Stomach (tissue), 9 donors: Measurements from ENCODE around the gene PRSS22. TPM values are rescaled to one million over a fixed set of nuclear protein-coding genes. Genes with fewer than 3 reads are reported as not detected.

ENCODE experiments used
- DNase-seq, 2 donors: peaks; one replicate each; pipeline versions ENCODE4 v3.0.0 to v3.0.0-alpha.2; 2013 to 2019
- H3K27ac ChIP-seq, 5 donors: fragments of 200-600 bp in 4 of 5; sonication (generic) in 4 of 5; one replicate each; pipeline ENCODE4 v1.5.1; 2013 to 2019; ENCODE audit warnings: mild to moderate bottlenecking in 1 of 5, moderate library complexity in 1 of 5
- H3K27me3 ChIP-seq, 3 donors: fragments of 200-600 bp; sonication (generic); one replicate each; pipeline ENCODE4 v1.5.1; 2017 to 2019; ENCODE audit warnings: mixed run types in 1 of 3
- H3K36me3 ChIP-seq, 4 donors: fragments of 200-600 bp; sonication (generic); 1 replicate in 3 of 4; 2 replicates in 1 of 4; pipeline ENCODE4 v1.5.1; 2016 to 2019
- H3K4me1 ChIP-seq, 4 donors: fragments of 200-600 bp; sonication (generic); one replicate each; pipeline ENCODE4 v1.5.1; 2016 to 2019
- H3K4me3 ChIP-seq, 4 donors: fragments of 200-600 bp; sonication (generic) in 3 of 4; one replicate each; pipeline ENCODE4 v1.5.1; 2016 to 2019; ENCODE audit warnings: mild to moderate bottlenecking in 1 of 4
- H3K9me3 ChIP-seq, 4 donors: fragments of 200-600 bp; sonication (generic); one replicate each; pipeline ENCODE4 v1.5.1; 2016 to 2019
- CTCF ChIP-seq, 7 experiments: fragments of 450-650 bp in 4 of 7; fragments of 200-600 bp in 3 of 7; sonication (generic) in 3 of 7; IDR thresholded peaks; one replicate each; pipeline ENCODE4 v1.5.1; 2016 to 2019; ENCODE audit warnings: antibody characterized with exemption in 7 of 7, control low read depth in 2 of 7, mild to moderate bottlenecking in 1 of 7
- EP300 ChIP-seq: sonication (generic); formaldehyde crosslinking; IDR thresholded peaks from one replicate; pipeline ENCODE4 v1.6.1; 2017; ENCODE audit warnings: antibody characterized with exemption
- POLR2A ChIP-seq, 4 donors: fragments of 450-650 bp; IDR thresholded peaks; one replicate each; pipeline ENCODE4 v1.6.1; 2016; ENCODE audit warnings: antibody characterized with exemption in 4 of 4, control low read depth in 2 of 4, mild to moderate bottlenecking in 1 of 4, moderate library complexity in 1 of 4
- POLR2AphosphoS5 ChIP-seq, 3 donors: sonication (generic); formaldehyde crosslinking; IDR thresholded peaks; one replicate each; pipeline ENCODE4 v1.6.1; 2016; ENCODE audit warnings: antibody characterized with exemption in 3 of 3
- WGBS, 5 donors: extraction: QIAGEN DNeasy Blood & Tissue Kit in 3 of 5; methylation state at CpG; one replicate each; pipeline versions ENCODE4 v1.1.5 to v1.1.7; 2013 to 2018; 5-methylcytosine and 5-hydroxymethylcytosine counted together
- intact Hi-C: fragments of 100-400 bp; cut with DNase I; formaldehyde crosslinking; loops from one replicate; pipeline ENCODE4 v1.15.1; 2023; ENCODE audit warnings: low total_unique reads
- polyA plus RNA-seq, 3 donors: library from polyadenylated mRNA; stranded (reverse); fragments of 200-250 nt; gene quantifications; one replicate each; pipeline ENCODE4 v1.2.3, GENCODE V29; 2013
- total RNA-seq, 5 donors: library from RNA; depleted of rRNA; stranded (reverse); fragments of >200 nt; gene quantifications; one replicate each; pipeline versions ENCODE4 v1.1.0 to v1.2.3, GENCODE V29; 2014 to 2016
- donor health status: healthy with polysubstance abuse.
- donor health status: Bipolar disorder and iron deficiency.
- donor health status: healthy.

PRSS22 gene
- total and polyA plus RNA-seq, 8 donors = 1.8 to 62.2 (median 10.3) TPM; not detected in 1

- intact Hi-C loops = no loop called here
- DNase-seq = no peak
- Histone ChIP-seq H3K27me3 (peaks cover 0 to 70% (median 0%) of the 10 kb centered on the region in 3 donors), H3K4me3 (peak overlapping the region in 1 of 4 donors; percentile 29), H3K9me3 (no peaks in the 10 kb centered on the region), H3K36me3 (no peaks in the 10 kb centered on the region), H3K4me1 (peaks cover 6 to 23% (median 20%) of the 10 kb centered on the region in 4 donors), H3K27ac (peak overlapping the region in 4 of 5 donors; percentile 67 to 81 (median 74))
- WGBS, 5 donors = 51 to 100% (median 72%) methylated on average over 1 to 5 of the region's 5 CpGs
- TF ChIP-seq CTCF (IDR thresholded peaks at IDR 0.05) (no peak), EP300 (no peak), POLR2AphosphoS5 (IDR thresholded peaks at IDR 0.05) (no peak), POLR2A (IDR thresholded peaks at IDR 0.05) (no peak)
Observed at GRCh38 chr16:2830355-2830695, 27.6 kb downstream of the PRSS22 start.

DNA sequence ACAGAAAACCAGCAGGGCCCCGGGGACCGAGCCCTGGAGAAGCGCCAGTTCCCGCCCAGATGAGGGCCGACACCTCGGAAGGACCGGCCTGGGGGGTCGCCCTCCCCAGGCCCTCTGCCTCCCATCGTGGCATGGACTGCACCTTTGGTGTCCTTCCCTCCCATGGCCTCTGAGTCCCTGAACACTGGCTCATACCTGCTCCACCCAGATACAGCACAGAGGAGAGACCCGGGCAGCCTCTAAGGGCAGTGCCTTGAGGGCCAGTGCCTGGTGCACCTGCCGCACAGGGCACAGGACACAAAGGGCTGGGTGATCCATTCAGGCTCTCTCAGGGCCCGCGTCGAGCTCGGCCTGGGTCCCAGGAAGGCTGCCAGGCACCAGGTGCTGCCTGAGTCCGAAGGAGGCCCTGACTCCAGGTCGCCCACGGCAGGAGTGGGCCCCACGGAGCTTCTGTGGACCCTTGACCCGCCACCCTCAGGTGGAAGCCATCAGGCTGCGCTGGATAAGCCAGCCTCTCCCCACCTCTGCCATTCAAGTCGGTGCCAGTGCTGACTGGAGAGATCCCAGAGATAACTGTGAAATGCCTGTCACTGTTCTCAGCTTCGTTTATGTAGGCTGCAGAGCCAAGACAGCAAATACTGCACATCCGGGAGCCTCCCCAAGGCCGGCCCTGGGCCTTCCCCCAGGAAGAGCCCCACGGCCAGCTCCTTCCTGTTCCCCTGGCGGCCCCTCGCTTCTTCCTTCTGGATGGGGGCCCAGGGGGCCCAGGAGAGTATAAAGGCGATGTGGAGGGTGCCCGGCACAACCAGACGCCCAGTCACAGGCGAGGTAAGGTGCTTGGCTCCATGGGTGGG is 28.2 kb downstream of the PRSS22 start, which contains the start of gene ZG16B:
TSS of gene ZG16B (plus strand) at position 803 of the 854 bp plus-strand sequence. CDS start 139 bp downstream, outside the sequence.
- Histone ChIP-seq H3K27ac (peak within 1 kb of the TSS in 4 of 5 donors; percentile 67 to 81 (median 74)), H3K36me3 (no peaks in the 10 kb centered on the region), H3K9me3 (no peaks in the 10 kb centered on the region), H3K4me1 (peaks cover 6 to 19% (median 17%) of the 10 kb centered on the region in 4 donors), H3K27me3 (peaks cover 0 to 75% (median 0%) of the 10 kb centered on the region in 3 donors), H3K4me3 (peak within 1 kb of the TSS in 1 of 4 donors; percentile 29)
- intact Hi-C loops = no loop called here
- TF ChIP-seq POLR2AphosphoS5 (IDR thresholded peaks at IDR 0.05) = peak in 2 of 3 donors; percentile 31 to 51
- TF ChIP-seq POLR2A (IDR thresholded peaks at IDR 0.05) = no peak
- DNase-seq = peak; percentile 69 to 77
- 17 to 57% (median 40%) methylated on average over 11 to 32 of the region's 32 CpGs for WGBS, 5 donors

DNA sequence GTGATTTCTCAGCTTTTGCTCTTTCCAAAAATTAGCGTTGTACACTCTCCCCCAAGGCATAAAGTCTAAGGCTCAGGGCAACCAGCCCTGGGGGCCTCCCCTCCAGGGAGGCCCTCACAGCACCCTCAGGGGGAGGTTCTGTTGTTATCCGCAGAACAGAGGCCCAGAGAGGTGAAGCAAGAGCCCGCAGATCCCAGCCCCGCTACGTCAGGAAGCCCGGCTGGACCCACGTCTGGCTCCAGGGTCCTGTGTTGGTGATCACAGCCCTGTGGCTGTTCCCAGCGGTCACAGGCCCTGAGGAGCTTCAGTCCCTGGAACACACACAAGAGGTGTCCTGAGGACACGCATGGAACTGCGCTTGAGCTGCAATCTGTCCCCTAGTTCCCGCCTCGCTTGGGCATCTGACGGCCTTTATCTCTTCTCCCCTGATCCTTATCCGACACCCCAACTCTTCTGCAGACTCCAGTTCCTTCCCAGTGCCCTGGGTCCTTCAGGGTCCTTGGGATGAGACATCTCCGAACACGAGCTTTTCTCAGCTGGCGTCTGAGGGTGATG is 29.0 kb downstream of the PRSS22 start:
- Histone ChIP-seq H3K36me3 (no peaks in the 10 kb centered on the region), H3K27me3 (peaks cover 0 to 78% (median 0%) of the 10 kb centered on the region in 3 donors), H3K4me1 (peaks cover 6 to 19% (median 17%) of the 10 kb centered on the region in 4 donors), H3K27ac (peak overlapping the region in 1 of 5 donors; percentile 81), H3K9me3 (no peaks in the 10 kb centered on the region), H3K4me3 (no peak overlapping the region)
- TF ChIP-seq CTCF (IDR thresholded peaks at IDR 0.05) (no peak), POLR2AphosphoS5 (IDR thresholded peaks at IDR 0.05) (no peak), EP300 (no peak), POLR2A (IDR thresholded peaks at IDR 0.05) (no peak)
- intact Hi-C loops = no loop called here
- 89 to 94% (median 91%) methylated on average over 15 to 17 of the region's 17 CpGs for WGBS, 5 donors
- no peak for DNase-seq

DNA sequence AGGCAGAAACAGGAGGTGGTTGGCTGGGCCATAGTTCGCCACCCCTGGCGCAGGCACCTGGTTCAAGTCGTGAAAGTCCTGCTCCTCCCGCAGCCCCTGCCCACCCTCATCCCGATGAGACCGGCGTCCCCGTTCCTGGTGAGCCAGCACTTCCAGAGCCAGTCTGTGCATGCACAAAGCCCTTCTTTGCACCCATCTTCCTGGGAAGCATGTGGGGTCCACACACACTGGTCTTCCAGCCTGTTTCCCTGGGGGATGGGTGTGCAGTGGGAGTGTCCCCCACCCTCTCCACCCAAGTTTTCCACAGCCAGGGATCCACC is 29.5 kb downstream of the PRSS22 start:
- Histone ChIP-seq H3K4me3 (no peak overlapping the region), H3K27ac (no peak overlapping the region), H3K9me3 (no peaks in the 10 kb centered on the region), H3K4me1 (peaks cover 6 to 19% (median 17%) of the 10 kb centered on the region in 4 donors), H3K27me3 (peaks cover 0 to 78% (median 0%) of the 10 kb centered on the region in 3 donors), H3K36me3 (no peaks in the 10 kb centered on the region)
- 84 to 95% (median 91%) methylated on average over 7 to 8 of the region's 8 CpGs for WGBS, 5 donors
- TF ChIP-seq CTCF (IDR thresholded peaks at IDR 0.05) = no peak
- no peak for TF ChIP-seq EP300
- TF ChIP-seq POLR2A (IDR thresholded peaks at IDR 0.05) = no peak
- no peak for TF ChIP-seq POLR2AphosphoS5 (IDR thresholded peaks at IDR 0.05)
- no peak for DNase-seq
- intact Hi-C loops = no loop called here
